Endothelial cell of umbilical vein (primary cell): ENCODE data around the gene HMGXB3. TPM values are rescaled to one million over a fixed set of nuclear protein-coding genes. Genes with fewer than 3 reads are reported as not detected.

ENCODE experiments used
- BruUV-seq: library from RNA; stranded (reverse); fragments of 400-500 nt; replicated peaks from 2 replicates; lab custom pipeline; 2021; lab: Mats Ljungman, UMichigan
- CTCF ChIA-PET: fragments of 300-600, 350-600 bp; sonication (Branson Sonifier 250); formaldehyde crosslinking; loops from one replicate; lab custom pipeline; 2021; ENCODE audit warnings: antibody characterized with exemption, inconsistent platforms; lab: Charles Lee
- POLR2A ChIA-PET: fragments of 300-600, 350-600 bp; sonication (Branson Sonifier 250); formaldehyde crosslinking; loops from one replicate; lab custom pipeline; 2021; ENCODE audit warnings: antibody characterized with exemption, inconsistent platforms; lab: Charles Lee
- DNase-seq: peaks from one replicate; pipeline ENCODE4 v3.0.0-alpha.2; 2011; ENCODE audit warnings: low read depth, low spot score
- FAIRE-seq: peaks from 2 replicates; lab custom pipeline; 2011; peaks lifted over from hg19 to GRCh38; lab: Jason Lieb, UNC
- H2AFZ ChIP-seq: 2 replicates; pipeline ENCODE4 v1.6.0; 2012; ENCODE audit warnings: low read depth, low read length, control low read depth, inconsistent platforms
- H3K27ac ChIP-seq: 2 replicates; pipeline ENCODE4 v1.5.1; 2011; ENCODE audit warnings: low read depth, mild to moderate bottlenecking, control low read depth, low read length, moderate library complexity; ENCODE audit not compliant: insufficient read depth
- H3K27me3 ChIP-seq, 2 experiments: 2 replicates each; pipeline versions ENCODE4 v1.6.0 to v1.6.1; 2011; ENCODE audit warnings: low read length in 2 of 2, mixed read lengths in 1 of 2; ENCODE audit not compliant: control insufficient read depth in 2 of 2, insufficient read depth in 2 of 2
- H3K36me3 ChIP-seq, 2 experiments: 2 replicates in 1 of 2; 3 replicates in 1 of 2; pipeline ENCODE4 v1.5.1; 2011; ENCODE audit warnings: low read length in 2 of 2, mild to moderate bottlenecking in 1 of 2, moderate library complexity in 1 of 2; ENCODE audit not compliant: control insufficient read depth in 2 of 2, insufficient read depth in 2 of 2; ENCODE audit errors: extremely low read depth in 1 of 2
- H3K4me1 ChIP-seq: 3 replicates; pipeline ENCODE4 v1.5.1; 2011; ENCODE audit warnings: mild to moderate bottlenecking, low read length; ENCODE audit not compliant: control insufficient read depth, insufficient read depth; ENCODE audit errors: extremely low read depth
- H3K4me2 ChIP-seq: 2 replicates; pipeline ENCODE4 v1.6.1; 2011; ENCODE audit warnings: low read length, control low read depth, mixed read lengths; ENCODE audit not compliant: insufficient read depth
- H3K4me3 ChIP-seq, 3 experiments: fragments of 200-600 bp in 1 of 3; sonication (generic), shearing (Covaris generic) in 1 of 3; replicated peaks in 1 of 3; 2 replicates each; pipeline ENCODE4 v1.5.1; 2011 to 2016; ENCODE audit warnings: control low read depth in 3 of 3, low read length in 3 of 3, mild to moderate bottlenecking in 2 of 3, inconsistent platforms in 1 of 3, low read depth in 1 of 3, moderate library complexity in 1 of 3; ENCODE audit not compliant: insufficient read depth in 1 of 3
- H3K79me2 ChIP-seq: 2 replicates; pipeline ENCODE4 v1.6.0; 2012; ENCODE audit warnings: low read length, inconsistent platforms; ENCODE audit not compliant: control insufficient read depth, insufficient read depth
- H3K9ac ChIP-seq: replicated peaks from 2 replicates; pipeline ENCODE3; 2011; ENCODE audit warnings: low read length, control low read depth; ENCODE audit not compliant: insufficient read depth; ENCODE audit errors: extremely low read depth
- H3K9me1 ChIP-seq: replicated peaks from 3 replicates; pipeline ENCODE4 v1.6.0; 2011; ENCODE audit warnings: mild to moderate bottlenecking, low read length; ENCODE audit not compliant: control insufficient read depth, insufficient read depth; ENCODE audit errors: extremely low read depth
- H3K9me3 ChIP-seq: replicated peaks from 2 replicates; pipeline ENCODE4 v1.5.1; 2012; ENCODE audit warnings: low read length, inconsistent platforms; ENCODE audit not compliant: control insufficient read depth, insufficient read depth
- H4K20me1 ChIP-seq: replicated peaks from 2 replicates; pipeline ENCODE3; 2011; ENCODE audit warnings: mild to moderate bottlenecking, low read length; ENCODE audit not compliant: control insufficient read depth, insufficient read depth; ENCODE audit errors: extremely low read depth
- CTCF ChIP-seq, 2 donors: IDR thresholded peaks; 1 replicate in 1 of 2; 2 replicates in 1 of 2; pipeline ENCODE4 v1.5.1; 2011; ENCODE audit warnings: low read length in 2 of 2, mild to moderate bottlenecking in 2 of 2, moderate library complexity in 2 of 2, control low read depth in 1 of 2, inconsistent platforms in 1 of 2, low read depth in 1 of 2; ENCODE audit not compliant: insufficient read depth in 1 of 2; ENCODE audit errors: extremely low read depth in 1 of 2
- EZH2 ChIP-seq: IDR thresholded peaks from 2 replicates; pipeline ENCODE4 v1.6.1; 2012; ENCODE audit warnings: borderline replicate concordance, low read depth, mild to moderate bottlenecking, moderate library complexity, low read length, inconsistent platforms; ENCODE audit not compliant: severe bottlenecking
- FOS ChIP-seq: IDR thresholded peaks from 2 replicates; pipeline ENCODE4 v1.6.1; 2011; ENCODE audit warnings: mild to moderate bottlenecking, low read length, moderate library complexity, borderline replicate concordance; ENCODE audit not compliant: insufficient read depth
- GATA2 ChIP-seq: IDR thresholded peaks from 2 replicates; pipeline ENCODE4 v1.7.0; 2011; ENCODE audit warnings: low read depth, mild to moderate bottlenecking, moderate library complexity, mixed read lengths, low read length; ENCODE audit not compliant: insufficient read length, insufficient read depth
- JUN ChIP-seq: IDR thresholded peaks from 2 replicates; pipeline ENCODE4 v1.6.1; 2011; ENCODE audit warnings: borderline replicate concordance, low read depth; ENCODE audit not compliant: insufficient read length, insufficient read depth
- MAX ChIP-seq: IDR thresholded peaks from 2 replicates; pipeline ENCODE4 v1.6.1; 2011; ENCODE audit not compliant: insufficient read depth, insufficient read length
- MYC ChIP-seq: IDR thresholded peaks from one replicate; pipeline ENCODE4 v1.6.1; 2011; ENCODE audit warnings: mild to moderate bottlenecking, low read depth, low read length
- POLR2A ChIP-seq: IDR thresholded peaks from 2 replicates; pipeline ENCODE4 v1.6.1; 2012; ENCODE audit warnings: low read depth, mild to moderate bottlenecking, control low read depth, low read length
- POLR2AphosphoS5 ChIP-seq: IDR thresholded peaks from 2 replicates; pipeline ENCODE4 v1.6.1; 2012; ENCODE audit warnings: low read depth, mild to moderate bottlenecking, control low read depth, low read length, moderate library complexity; ENCODE audit not compliant: insufficient read depth
- dilution Hi-C: fragments of 300-500 bp; cut with MboI; formaldehyde crosslinking; loops from one replicate; pipeline ENCODE4 v1.15.0; 2019; ENCODE audit warnings: low sequenced_read_pairs; ENCODE audit not compliant: extremely low pct_ligation_motif_present
- intact Hi-C: fragments of 100-400 bp; cut with micrococcal nuclease; formaldehyde crosslinking; loops from one replicate; pipeline ENCODE4 v1.10.0; 2022
- polyA plus RNA-seq, 4 experiments: library from polyadenylated mRNA; depleted of rRNA in 3 of 4; stranded (reverse) in 3 of 4; unstranded in 1 of 4; fragments of >200 nt; gene quantifications; 2 replicates each; pipeline versions ENCODE4 v1.2.1 to v1.2.3, GENCODE V29; 2011 to 2012; ENCODE audit warnings: missing spikeins in 1 of 4
- total RNA-seq: library from RNA; stranded (reverse); gene quantifications from 2 replicates; pipeline ENCODE4 v1.2.3, GENCODE V29; 2021

The HMGXB3 gene
- total and polyA plus RNA-seq, 2 donors (not counting 3 experiments of a cell fraction or from before 2014, with no cell fraction given) = 34.8 to 52.6 TPM

- no peaks in the 10 kb centered on the region for H3K9me3 ChIP-seq
- H2AFZ ChIP-seq = peak overlapping the region; percentile 60
- peaks cover 2% of the 10 kb centered on the region for H4K20me1 ChIP-seq
- peak overlapping the region; percentile 72 for H3K27ac ChIP-seq
- POLR2A ChIA-PET = interaction anchor here (1.1 kb wide), 1 partner anchor 22 kb away, joined by 14 read pairs; no protein-coding TSS in a partner anchor
- no peak for DNase-seq
- peaks cover 3 to 4% of the 10 kb centered on the region in 2 experiments for H3K36me3 ChIP-seq
- dilution Hi-C loops (no loop called here), intact Hi-C loops (loop anchor here (2.0 to 10.0 kb wide), 4 partner anchors 132 to 335 kb away; no protein-coding TSS in a partner anchor)
- peak; percentile 59 for FAIRE-seq
- H3K9ac ChIP-seq = peak overlapping the region; percentile 85
- peak overlapping the region; percentile 42 to 97 (median 86) for H3K4me3 ChIP-seq
- H3K4me1 ChIP-seq = peaks cover 23% of the 10 kb centered on the region
- CTCF ChIA-PET = interaction anchor here (0.7 to 2.4 kb wide), 5 partner anchors 9 to 166 kb away, joined by 3 to 13 read pairs (median 8); partner anchors contain the start of gene SLC26A2
- peaks cover 40% of the 10 kb centered on the region for H3K79me2 ChIP-seq
- H3K4me2 ChIP-seq = peak overlapping the region; percentile 37
- TSS peak; percentile 73 for BruUV-seq
- TF ChIP-seq CTCF (IDR thresholded peaks at IDR 0.05; ENCODE audit: extremely low read depth in 1 of 2, insufficient read depth in 1 of 2, low read depth in 1 of 2, low read length in 2 of 2) (no peak), FOS (no peak), GATA2 (no peak), POLR2A (no peak), POLR2AphosphoS5 (no peak), MYC (no peak), MAX (no peak), EZH2 (no peak), JUN (no peak)
- no peaks in the 10 kb centered on the region for H3K9me1 ChIP-seq
- H3K27me3 ChIP-seq = no peaks in the 10 kb centered on the region
Measured at GRCh38 chr5:149999866-150000255, 678 bp upstream of the HMGXB3 start.
